Common myeloid progenitor, CD34-positive (primary cell): ENCODE data around the gene OXNAD1.

ENCODE experiments used
- CTCF ChIA-PET: fragments of 350-600 bp; sonication (Branson Sonifier 250); formaldehyde crosslinking; loops from one replicate; lab custom pipeline; 2021; ENCODE audit warnings: antibody characterized with exemption; lab: Charles Lee
- POLR2A ChIA-PET: fragments of 350-600 bp; sonication (Branson Sonifier 250); formaldehyde crosslinking; loops from one replicate; lab custom pipeline; 2021; ENCODE audit warnings: antibody characterized with exemption; lab: Charles Lee
- DNase-seq, 3 donors: peaks; one replicate each; pipeline versions ENCODE4 v3.0.0 to v3.0.0-alpha.2; 2013
- H3K27ac ChIP-seq, 2 experiments: 1 replicate in 1 of 2; 2 replicates in 1 of 2; pipeline ENCODE4 v1.7.0; 2013; ENCODE audit warnings: inconsistent platforms in 2 of 2, low read length in 2 of 2, mild to moderate bottlenecking in 2 of 2, low read depth in 1 of 2, moderate library complexity in 1 of 2; ENCODE audit not compliant: severe bottlenecking in 2 of 2, insufficient read depth in 1 of 2, poor library complexity in 1 of 2
- H3K27me3 ChIP-seq, 5 experiments: replicated peaks in 2 of 5; 1 replicate in 3 of 5; 2 replicates in 2 of 5; pipeline versions ENCODE4 v1.6.1 to v1.7.0; 2013; ENCODE audit warnings: low read length in 4 of 5, mild to moderate bottlenecking in 2 of 5, moderate library complexity in 2 of 5, inconsistent platforms in 1 of 5; ENCODE audit not compliant: insufficient read depth in 5 of 5, control insufficient read depth in 4 of 5
- H3K36me3 ChIP-seq, 4 experiments: 1 replicate in 2 of 4; 2 replicates in 2 of 4; pipeline versions ENCODE4 v1.6.1 to v1.7.0; 2013; ENCODE audit warnings: low read length in 3 of 4, control low read depth in 1 of 4, mild to moderate bottlenecking in 1 of 4; ENCODE audit not compliant: control insufficient read depth in 4 of 4, insufficient read depth in 4 of 4
- H3K4me1 ChIP-seq, 4 experiments: 1 replicate in 3 of 4; 2 replicates in 1 of 4; pipeline versions ENCODE4 v1.6.1 to v1.7.1; 2013; ENCODE audit warnings: low read length in 3 of 4, mild to moderate bottlenecking in 3 of 4, control low read depth in 1 of 4, inconsistent platforms in 1 of 4, moderate library complexity in 1 of 4; ENCODE audit not compliant: control insufficient read depth in 4 of 4, insufficient read depth in 4 of 4; ENCODE audit errors: control extremely low read depth in 1 of 4
- H3K4me3 ChIP-seq, 7 experiments: 1 replicate in 4 of 7; 2 replicates in 3 of 7; pipeline versions ENCODE4 v1.5.1 to v1.7.0; 2013; ENCODE audit warnings: mild to moderate bottlenecking in 7 of 7, low read length in 6 of 7, moderate library complexity in 6 of 7, inconsistent platforms in 2 of 7, low read depth in 2 of 7, control low read depth in 1 of 7; ENCODE audit not compliant: insufficient read depth in 4 of 7, control insufficient read depth in 1 of 7; ENCODE audit errors: extremely low read depth in 1 of 7
- H3K9me3 ChIP-seq, 5 experiments: 1 replicate in 4 of 5; 2 replicates in 1 of 5; pipeline versions ENCODE4 v1.6.1 to v1.7.1; 2013; ENCODE audit warnings: low read length in 4 of 5, mild to moderate bottlenecking in 2 of 5, inconsistent platforms in 1 of 5, low read depth in 1 of 5, moderate library complexity in 1 of 5; ENCODE audit not compliant: control insufficient read depth in 4 of 5, insufficient read depth in 2 of 5; ENCODE audit errors: control extremely low read depth in 1 of 5
- WGBS: methylation state at CpG from one replicate; pipeline ENCODE4 v1.1.5; 2013; ENCODE audit not compliant: insufficient coverage; 5-methylcytosine and 5-hydroxymethylcytosine counted together

OXNAD1 gene

DNA sequence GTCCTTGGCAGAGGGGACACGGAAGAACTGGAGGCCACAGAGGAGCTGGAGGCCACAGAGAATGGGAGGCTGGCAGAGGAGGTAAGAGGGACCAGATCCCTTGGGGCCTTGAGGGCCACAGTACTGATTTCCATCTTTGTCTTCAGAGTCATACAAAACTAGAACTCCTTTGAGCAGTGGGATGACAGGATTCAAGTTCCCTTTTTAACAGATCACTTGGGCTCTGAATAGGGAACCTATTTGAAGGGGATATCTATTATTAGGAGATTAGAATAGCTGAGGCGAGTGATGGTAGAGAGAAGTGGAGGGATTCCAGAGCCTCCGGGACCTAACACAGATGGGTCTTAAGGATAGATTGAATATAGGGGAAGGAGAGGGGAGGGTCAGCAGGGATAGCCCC is 55.7 kb downstream of the OXNAD1 start:
- CTCF ChIA-PET = interaction anchor here (0.7 to 6.8 kb wide), 12 partner anchors 8 to 229 kb away, joined by 3 to 66 read pairs (median 4); no protein-coding TSS in a partner anchor
- Histone ChIP-seq H3K9me3 (no peaks in the 10 kb centered on the region), H3K27ac (no peak overlapping the region), H3K4me3 (no peak overlapping the region), H3K27me3 (no peaks in the 10 kb centered on the region), H3K36me3 (peaks cover 16 to 85% (median 54%) of the 10 kb centered on the region in 4 experiments), H3K4me1 (peaks cover 0 to 3% (median 0%) of the 10 kb centered on the region in 4 experiments)
- no peak for DNase-seq
- 89% methylated on average over 3 of the region's 3 CpGs for WGBS
- POLR2A ChIA-PET = no interaction called here

DNA sequence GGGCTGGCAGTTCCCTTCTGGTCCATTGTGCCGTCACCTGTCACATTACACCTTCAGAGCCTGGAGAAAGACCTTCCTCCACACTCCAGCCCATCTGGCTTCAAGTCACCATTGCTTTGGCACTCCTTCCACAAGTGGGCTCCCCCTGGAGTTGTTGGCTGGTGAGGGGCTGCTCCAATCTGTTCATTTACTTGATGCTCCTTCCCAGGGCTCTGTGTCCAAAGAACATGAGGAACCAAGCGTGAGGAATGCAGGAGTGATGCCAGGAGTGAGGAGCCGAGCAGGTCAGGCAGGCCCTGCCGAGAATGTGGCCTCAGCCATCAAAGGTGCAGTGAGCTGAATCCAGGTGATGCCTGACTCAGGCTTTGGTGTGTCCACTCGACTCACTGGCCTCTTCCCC is 57.2 kb downstream of the OXNAD1 start:
- no peaks in the 10 kb centered on the region for H3K9me3 ChIP-seq
- no peak overlapping the region for H3K4me3 ChIP-seq
- CTCF ChIA-PET = interaction anchor here (0.9 to 6.8 kb wide), 6 partner anchors 19 to 229 kb away, joined by 3 to 66 read pairs (median 5); partner anchors contain the start of genes DPH3 and OXNAD1
- H3K4me1 ChIP-seq = peaks cover 0 to 3% (median 0%) of the 10 kb centered on the region in 4 experiments
- peaks cover 13 to 85% (median 52%) of the 10 kb centered on the region in 4 experiments for H3K36me3 ChIP-seq
- POLR2A ChIA-PET = no interaction called here
- no peak for DNase-seq
- no peak overlapping the region for H3K27ac ChIP-seq
- 100% methylated on average over 3 of the region's 5 CpGs for WGBS
- H3K27me3 ChIP-seq = no peaks in the 10 kb centered on the region

DNA sequence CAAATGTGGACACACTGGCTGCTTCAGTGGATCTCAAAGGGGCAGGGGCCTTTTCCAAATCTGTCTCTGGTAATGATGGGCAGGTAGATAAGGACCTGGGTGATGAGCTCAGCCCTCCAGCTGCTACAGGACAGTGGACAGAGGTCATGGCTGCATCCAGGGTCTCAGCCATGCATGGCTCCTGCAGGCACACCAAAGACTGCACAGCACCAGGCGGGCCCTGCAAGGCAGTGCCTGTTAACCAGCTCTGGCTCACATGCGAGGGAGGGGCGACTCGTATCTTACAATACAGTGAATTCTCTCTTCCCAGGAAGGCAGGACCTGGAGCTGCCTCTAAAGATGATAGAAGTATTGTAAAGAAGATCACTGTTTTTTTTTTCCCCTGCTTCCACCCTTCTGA is 58.7 kb downstream of the OXNAD1 start:
- CTCF ChIA-PET = interaction anchor here (0.6 to 3.2 kb wide), 8 partner anchors 9 to 526 kb away, joined by 3 to 18 read pairs (median 4); no protein-coding TSS in a partner anchor
- peaks cover 7 to 81% (median 47%) of the 10 kb centered on the region in 4 experiments for H3K36me3 ChIP-seq
- 100% methylated on average over 1 of the region's 4 CpGs for WGBS
- POLR2A ChIA-PET = no interaction called here
- no peaks in the 10 kb centered on the region for H3K9me3 ChIP-seq
- H3K4me3 ChIP-seq = no peak overlapping the region
- no peaks in the 10 kb centered on the region for H3K27me3 ChIP-seq
- peaks cover 0 to 3% (median 0%) of the 10 kb centered on the region in 4 experiments for H3K4me1 ChIP-seq
- no peak overlapping the region for H3K27ac ChIP-seq
- no peak for DNase-seq

DNA sequence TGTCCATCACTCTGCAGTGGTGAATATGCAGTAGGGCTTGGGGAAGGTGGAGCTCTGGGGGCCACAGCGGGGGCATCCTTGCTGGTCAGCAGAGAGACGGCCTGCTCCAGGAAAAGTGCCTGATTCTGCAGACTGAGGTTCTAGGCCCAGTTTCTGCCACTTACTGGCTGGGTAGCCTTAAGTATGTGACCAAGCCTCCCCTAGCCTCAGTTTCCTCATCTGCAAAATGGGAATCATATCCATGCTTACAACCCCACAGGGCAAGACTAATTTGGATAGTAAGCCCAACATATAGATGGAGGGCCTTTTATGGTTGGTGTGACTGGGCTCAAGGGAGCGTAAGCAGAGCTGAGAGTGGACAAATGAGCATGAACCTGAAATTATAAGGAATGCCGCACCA is 60.8 kb downstream of the OXNAD1 start:
- peaks cover 12 to 79% (median 43%) of the 10 kb centered on the region in 4 experiments for H3K36me3 ChIP-seq
- no peaks in the 10 kb centered on the region for H3K27me3 ChIP-seq
- WGBS = 100% methylated on average over 4 of the region's 4 CpGs
- ChIA-PET CTCF (interaction anchor here (1.7 to 3.2 kb wide), 2 partner anchors 11 to 36 kb away, joined by 6 to 18 read pairs; no protein-coding TSS in a partner anchor), POLR2A (interaction anchor here (0.6 to 0.9 kb wide), 2 partner anchors 18 to 158 kb away, joined by 3 read pairs; no protein-coding TSS in a partner anchor)
- DNase-seq = no peak
- no peak overlapping the region for H3K4me3 ChIP-seq
- no peaks in the 10 kb centered on the region for H3K9me3 ChIP-seq
- H3K27ac ChIP-seq = no peak overlapping the region
- no peaks in the 10 kb centered on the region for H3K4me1 ChIP-seq

DNA sequence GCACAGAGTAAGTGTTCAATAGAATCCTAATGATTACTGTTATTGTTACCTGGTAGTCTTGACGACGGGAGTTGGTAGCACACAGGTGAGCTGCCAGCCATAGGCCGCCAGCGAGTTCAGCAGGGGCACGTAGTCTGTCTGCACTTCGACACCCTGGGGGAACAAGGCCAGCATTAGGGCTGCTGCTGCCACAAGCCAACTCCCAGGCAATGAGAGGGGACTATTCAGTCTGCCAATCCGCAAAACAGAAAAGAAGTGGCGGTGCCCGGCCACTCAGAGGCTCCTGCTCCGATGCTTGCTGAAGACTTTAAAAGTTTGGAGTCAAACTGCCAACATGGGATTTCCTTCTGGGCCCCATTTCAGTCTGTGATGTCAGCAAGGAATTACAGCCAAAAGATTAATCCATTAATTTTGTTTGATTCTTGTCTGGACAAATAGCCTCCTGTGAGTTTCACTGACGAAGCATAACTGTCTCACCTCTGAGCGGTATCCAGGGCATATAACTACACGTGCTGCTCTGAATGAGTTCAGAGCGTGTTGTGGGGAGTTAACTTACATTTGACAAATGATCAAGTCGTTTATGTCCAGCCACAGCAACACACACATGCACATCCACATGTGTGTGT is 61.8 kb downstream of the OXNAD1 start:
- 97% methylated on average over 12 of the region's 15 CpGs for whole genome bisulfite sequencing
- Histone ChIP-seq H3K9me3 (peaks cover under 1 to 6% (median 5%) of the 10 kb centered on the region in 5 experiments), H3K27me3 (no peaks in the 10 kb centered on the region), H3K36me3 (peaks cover 11 to 74% (median 42%) of the 10 kb centered on the region in 4 experiments), H3K27ac (no peak overlapping the region), H3K4me3 (no peak overlapping the region), H3K4me1 (no peaks in the 10 kb centered on the region)
- ChIA-PET POLR2A (no interaction called here), CTCF (interaction anchor here (0.6 kb wide), 1 partner anchor 10 kb away, joined by 3 read pairs; no protein-coding TSS in a partner anchor)
- DNase-seq = no peak

DNA sequence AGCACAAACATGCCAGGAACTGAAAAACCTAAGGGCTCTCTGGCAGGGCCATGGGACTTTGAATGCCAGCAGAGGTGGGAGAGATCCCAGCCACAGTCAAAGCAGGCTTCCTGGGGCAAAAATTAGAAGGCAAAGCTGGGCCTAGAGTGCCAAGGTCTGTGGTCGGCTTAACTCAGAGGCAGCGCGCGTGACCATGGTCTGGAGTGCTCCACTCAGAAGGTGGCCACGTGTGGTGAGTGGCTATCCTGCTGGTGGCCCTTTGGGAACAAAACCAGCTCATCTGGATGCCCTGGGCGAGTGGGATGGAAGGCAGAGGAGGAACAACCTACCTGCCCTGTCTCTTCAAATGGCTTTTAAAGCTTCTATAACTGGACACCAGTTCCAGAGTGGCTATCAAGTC is 63.1 kb downstream of the OXNAD1 start:
- 97% methylated on average over 6 of the region's 6 CpGs for WGBS
- POLR2A ChIA-PET = no interaction called here

More for the DNA sequence above, 63.1 kb downstream of the OXNAD1 start:
- DNase-seq = no peak
- peaks cover 3 to 9% (median 7%) of the 10 kb centered on the region in 5 experiments for H3K9me3 ChIP-seq
- H3K4me3 ChIP-seq = no peak overlapping the region
- CTCF ChIA-PET = interaction anchor here (0.6 kb wide), 1 partner anchor 54 kb away, joined by 3 read pairs; no protein-coding TSS in a partner anchor
- H3K27ac ChIP-seq = no peak overlapping the region
- peaks cover 9 to 71% (median 38%) of the 10 kb centered on the region in 4 experiments for H3K36me3 ChIP-seq
- no peaks in the 10 kb centered on the region for H3K4me1 ChIP-seq
- H3K27me3 ChIP-seq = no peaks in the 10 kb centered on the region
